Epithelial cell of proximal tubule (primary cell): ENCODE data around the gene PON3. TPM values are rescaled to one million over a fixed set of nuclear protein-coding genes. Genes with fewer than 3 reads are reported as not detected.

Experiments used
- DNase-seq: peaks from one replicate; pipeline ENCODE4 v3.0.0-alpha.2; 2011; ENCODE audit warnings: low read depth
- H3K4me3 ChIP-seq: 2 replicates; pipeline ENCODE4 v1.5.1; 2011; ENCODE audit warnings: low read depth, mild to moderate bottlenecking, low read length
- total RNA-seq: library from RNA; depleted of rRNA; stranded (reverse); fragments of >200 nt; gene quantifications from 2 replicates; pipeline ENCODE4 v1.2.3, GENCODE V29; 2015
- TF ChIP-seq, protein P1 (sequence below): conservative IDR thresholded peaks from 2 replicates; pipeline ENCODE4 v1.5.1; 2012; ENCODE audit warnings: low read depth, mild to moderate bottlenecking, low read length

Gene PON3
- total RNA-seq, 1 donor from 2014 or later, result not detected

DNA sequence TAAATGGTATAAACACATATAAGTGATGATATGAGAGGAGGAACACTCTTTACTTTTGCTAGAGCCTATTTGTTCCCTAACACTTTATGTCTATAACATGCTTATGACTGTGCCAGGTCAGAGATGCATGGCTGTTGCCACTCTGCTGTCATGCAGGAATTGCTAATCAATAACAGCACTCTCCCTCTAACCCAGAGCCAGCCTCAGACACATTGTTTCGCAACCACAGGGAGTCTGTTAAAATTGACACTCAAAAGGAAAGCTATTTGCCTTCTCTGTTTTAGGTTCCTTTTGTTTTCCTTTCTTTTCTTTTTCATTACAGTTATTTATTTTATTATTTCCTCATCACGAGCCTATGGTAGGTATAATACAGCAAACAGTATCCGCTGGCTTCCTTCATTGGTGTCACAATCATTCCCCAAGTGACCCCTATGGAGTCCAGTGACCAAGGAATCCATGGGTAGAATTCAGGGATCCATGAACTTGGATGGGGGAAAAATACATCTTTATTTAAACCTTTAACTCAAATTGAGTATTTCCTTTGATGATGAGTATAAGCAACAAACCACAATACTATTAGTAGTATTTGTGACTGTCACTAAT lies 31.8 kb upstream of the PON3 start:
- no peak overlapping the region for H3K4me3 ChIP-seq
- TF ChIP-seq, protein P1, sequence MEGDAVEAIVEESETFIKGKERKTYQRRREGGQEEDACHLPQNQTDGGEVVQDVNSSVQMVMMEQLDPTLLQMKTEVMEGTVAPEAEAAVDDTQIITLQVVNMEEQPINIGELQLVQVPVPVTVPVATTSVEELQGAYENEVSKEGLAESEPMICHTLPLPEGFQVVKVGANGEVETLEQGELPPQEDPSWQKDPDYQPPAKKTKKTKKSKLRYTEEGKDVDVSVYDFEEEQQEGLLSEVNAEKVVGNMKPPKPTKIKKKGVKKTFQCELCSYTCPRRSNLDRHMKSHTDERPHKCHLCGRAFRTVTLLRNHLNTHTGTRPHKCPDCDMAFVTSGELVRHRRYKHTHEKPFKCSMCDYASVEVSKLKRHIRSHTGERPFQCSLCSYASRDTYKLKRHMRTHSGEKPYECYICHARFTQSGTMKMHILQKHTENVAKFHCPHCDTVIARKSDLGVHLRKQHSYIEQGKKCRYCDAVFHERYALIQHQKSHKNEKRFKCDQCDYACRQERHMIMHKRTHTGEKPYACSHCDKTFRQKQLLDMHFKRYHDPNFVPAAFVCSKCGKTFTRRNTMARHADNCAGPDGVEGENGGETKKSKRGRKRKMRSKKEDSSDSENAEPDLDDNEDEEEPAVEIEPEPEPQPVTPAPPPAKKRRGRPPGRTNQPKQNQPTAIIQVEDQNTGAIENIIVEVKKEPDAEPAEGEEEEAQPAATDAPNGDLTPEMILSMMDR, result no peak
- no peak for DNase-seq

DNA sequence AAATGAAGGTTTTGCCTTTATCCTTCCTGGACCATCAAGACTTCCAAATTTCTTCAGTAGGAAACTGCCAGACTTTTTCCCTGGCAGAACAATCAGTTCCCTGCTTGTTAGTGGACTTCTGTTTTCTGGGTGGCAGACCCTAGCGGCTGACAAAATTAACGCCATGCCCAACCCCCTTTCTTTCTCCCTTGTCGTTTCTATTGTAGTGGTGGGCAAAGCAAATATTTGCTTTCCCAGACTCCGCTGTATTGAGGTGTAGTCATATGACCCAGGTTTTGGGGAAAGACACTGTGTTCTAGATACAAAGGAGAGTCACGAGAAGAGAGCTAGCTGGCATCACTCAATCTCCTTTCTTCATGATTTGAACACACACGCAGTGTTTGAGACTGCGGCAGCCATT lies 31.0 kb upstream of the PON3 start:
- TF ChIP-seq, protein P1, result no peak

DNA sequence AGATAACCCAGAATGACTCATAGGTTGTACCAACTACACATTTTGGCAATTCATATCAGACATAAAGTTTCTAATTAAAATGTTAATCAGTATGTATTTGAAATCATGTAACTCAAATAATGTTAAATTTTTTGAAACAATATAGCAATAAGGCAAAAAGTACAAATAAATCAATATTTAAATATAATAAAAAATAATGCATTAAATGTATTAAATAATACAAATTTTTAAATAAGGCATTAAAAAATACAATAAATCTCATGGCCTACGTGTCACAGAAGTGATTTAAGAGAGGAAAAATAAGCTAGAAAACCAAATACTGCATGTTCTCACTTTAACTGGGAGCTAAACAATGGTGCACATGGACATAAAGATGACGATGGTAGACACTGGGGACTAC lies 29.5 kb upstream of the PON3 start:
- no peak for DNase-seq
- TF ChIP-seq, protein P1, result no peak
- no peak overlapping the region for H3K4me3 ChIP-seq

More for the DNA sequence above, 31.0 kb upstream of the PON3 start:
- H3K4me3 ChIP-seq, result no peak overlapping the region
- DNase-seq, result no peak

DNA sequence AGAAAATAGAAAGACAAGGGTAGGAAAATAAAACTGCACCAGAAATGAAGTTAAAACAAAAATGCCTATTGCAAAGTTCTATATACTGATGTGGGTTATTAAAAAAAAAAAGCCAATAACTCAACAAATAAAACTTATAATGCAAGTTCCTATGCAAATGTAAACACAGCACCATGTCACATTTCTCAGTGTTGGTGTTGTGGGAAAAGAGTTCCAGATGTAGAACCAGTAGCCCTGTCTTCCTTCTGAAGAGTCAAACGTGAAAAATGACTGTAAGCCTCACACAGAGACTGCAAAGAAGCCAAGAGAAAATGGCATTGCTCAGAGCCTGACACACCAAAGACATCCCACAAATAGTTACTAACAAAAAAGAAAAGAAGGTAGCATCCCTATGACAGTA lies 28.5 kb upstream of the PON3 start:
- no peak overlapping the region for H3K4me3 ChIP-seq
- TF ChIP-seq, protein P1, result no peak
- DNase-seq, result no peak

DNA sequence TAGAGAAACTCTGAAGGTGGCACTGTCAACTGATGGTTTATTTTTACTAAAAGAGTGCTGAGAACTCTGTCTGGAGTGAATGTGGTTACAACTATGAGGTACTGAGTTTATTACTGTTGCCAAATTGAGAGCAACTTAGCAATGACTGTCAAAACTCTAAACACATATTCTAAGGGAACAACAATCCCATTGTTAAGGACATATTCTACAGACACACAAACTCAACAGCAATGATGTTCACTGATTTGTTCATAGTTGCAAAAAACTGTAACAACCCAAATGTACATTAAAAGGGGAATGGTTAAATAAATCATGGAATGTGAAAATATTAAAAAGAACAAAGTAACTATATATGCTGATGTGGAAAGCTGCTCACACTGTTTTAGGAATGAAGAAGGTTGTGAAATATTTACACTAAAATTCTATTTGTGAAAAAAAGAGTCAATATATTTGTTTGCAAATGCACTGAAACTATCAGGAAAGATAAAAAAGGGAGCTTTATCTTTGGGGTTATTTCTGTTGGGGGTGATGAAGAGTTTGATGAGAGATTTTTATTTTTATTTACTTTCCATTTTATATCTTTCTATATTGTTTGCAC lies 25.8 kb upstream of the PON3 start:
- TF ChIP-seq, protein P1, result no peak
- H3K4me3 ChIP-seq, result no peak overlapping the region
- DNase-seq, result no peak

DNA sequence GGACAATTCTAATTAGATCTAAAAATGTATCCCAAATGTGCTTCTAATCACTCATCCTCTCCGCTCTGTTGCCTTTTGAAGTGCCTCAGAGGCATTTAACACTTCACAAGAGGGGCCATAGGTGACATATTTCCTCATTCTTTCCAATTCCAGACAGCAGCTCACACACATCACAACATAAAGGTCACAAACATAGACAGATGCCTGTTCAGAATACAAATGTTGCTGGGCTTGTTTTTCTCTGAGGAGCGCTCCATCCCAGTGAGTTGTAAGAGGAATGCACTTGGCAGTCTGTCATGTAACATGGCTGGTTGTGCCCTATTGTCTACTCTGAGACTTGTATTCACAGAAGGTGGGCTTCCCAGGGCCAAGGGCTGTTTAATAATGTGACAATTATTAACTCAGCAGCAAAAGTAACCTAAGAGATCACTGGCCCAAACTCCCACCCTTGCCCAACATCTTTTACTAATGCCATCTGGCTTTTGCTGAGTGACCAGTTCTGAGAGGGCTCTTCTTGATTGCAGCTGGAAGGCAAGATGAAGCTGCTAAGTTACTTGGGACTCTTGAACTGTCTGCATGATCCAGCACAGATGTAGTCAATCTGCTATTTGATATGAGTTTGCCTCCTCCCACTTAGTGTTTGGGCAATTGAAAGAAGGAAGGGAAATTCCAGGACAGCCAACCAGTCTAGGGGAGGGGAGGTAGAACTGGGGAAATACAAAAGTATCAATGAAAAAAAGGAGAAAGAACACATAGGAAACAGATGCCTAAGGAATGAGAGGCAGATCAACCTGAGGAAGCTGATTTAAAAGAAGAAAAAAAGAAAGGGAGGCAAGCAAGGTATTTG lies 25.0 kb upstream of the PON3 start:
- H3K4me3 ChIP-seq, result no peak overlapping the region
- peak; percentile 57 for DNase-seq
- TF ChIP-seq, protein P1, result no peak
